ENCODE results near the gene OMG.
"Not testable (repeated sequence)": the region's sequence is repeated elsewhere in the genome, so short reads cannot be mapped to it uniquely, and the experiment has no call there.

Gene OMG

GRCh38 chr17:31307640-31308039 is 10.6 kb upstream of the OMG start:
- no peak for DNase-seq

GRCh38 chr17:31299624-31300023 is 2.6 kb upstream of the OMG start:
- DNase-seq: no peak

- DNase-seq: no peak
These were observed 897 bp downstream of the OMG start for GRCh38 chr17:31296142-31296541.

GRCh38 chr17:31295489-31295871 is 1.6 kb downstream of the OMG start:
- DNase-seq: no peak

- DNase-seq: no peak
These were observed 2.1 kb downstream of the OMG start for GRCh38 chr17:31294820-31295488.

GRCh38 chr17:31294231-31294630 is 2.8 kb downstream of the OMG start:
- no peak for DNase-seq

GRCh38 chr17:31293581-31293980 is 3.5 kb downstream of the OMG start:
- DNase-seq: no peak

GRCh38 chr17:31291820-31292219 is 5.2 kb downstream of the OMG start:
- DNase-seq: no peak

- DNase-seq: no peak
These were observed 7.2 kb downstream of the OMG start for GRCh38 chr17:31289790-31290189.

GRCh38 chr17:31287932-31288331 is 9.1 kb downstream of the OMG start:
- not testable (repeated sequence) for DNase-seq

- DNase-seq: no peak
These were observed 10.5 kb downstream of the OMG start for GRCh38 chr17:31286587-31286986.

- DNase-seq: no peak
These were observed 13.2 kb downstream of the OMG start for GRCh38 chr17:31283841-31284240.

- DNase-seq: no peak
These were observed 16.0 kb downstream of the OMG start for GRCh38 chr17:31281061-31281460.

GRCh38 chr17:31279401-31279800 is 17.6 kb downstream of the OMG start:
- no peak for DNase-seq

GRCh38 chr17:31275116-31275515 is 21.9 kb downstream of the OMG start:
- DNase-seq: no peak

GRCh38 chr17:31274252-31274651 is 22.8 kb downstream of the OMG start:
- DNase-seq: no peak

- DNase-seq: no peak
These were observed 23.5 kb downstream of the OMG start for GRCh38 chr17:31273516-31273915.

- DNase-seq: no peak
These were observed 24.2 kb downstream of the OMG start for GRCh38 chr17:31272803-31273202.

GRCh38 chr17:31272236-31272635 is 24.8 kb downstream of the OMG start:
- no peak for DNase-seq

GRCh38 chr17:31269578-31269983 is 27.5 kb downstream of the OMG start:
- DNase-seq: no peak

GRCh38 chr17:31269036-31269577 is 27.9 kb downstream of the OMG start:
- no peak for DNase-seq

GRCh38 chr17:31266042-31266441 is 31.0 kb downstream of the OMG start:
- DNase-seq: no peak

GRCh38 chr17:31262923-31263322 is 34.1 kb downstream of the OMG start:
- not testable (repeated sequence) for DNase-seq

GRCh38 chr17:31261601-31262000 is 35.4 kb downstream of the OMG start:
- no peak for DNase-seq

- DNase-seq: no peak
These were observed 36.9 kb downstream of the OMG start for GRCh38 chr17:31260151-31260550.

All from activated CD4-positive, alpha-beta T cell treated with anti-CD3 and anti-CD28 coated beads for 1 hour (primary cell).